DND-41 (cell line): ENCODE measurements around the gene GYS2.
"Not testable (repeated sequence)": the region's sequence is repeated elsewhere in the genome, so short reads cannot be mapped to it uniquely, and the experiment has no call there.

Experiments
- ATAC-seq: fragments of 200-7000 bp; cut with Tn5 transposase; 3 replicates; pipeline ENCODE4 v1.9.1; 2021; ENCODE audit warnings: low read depth; ENCODE audit not compliant: insufficient read depth
- DNase-seq: peaks from one replicate; pipeline ENCODE4 v3.0.0-alpha.2; 2020
- H2AFZ ChIP-seq: 2 replicates; pipeline ENCODE4 v1.6.0; 2012; ENCODE audit warnings: low read depth, low read length
- H3K27ac ChIP-seq: 2 replicates; pipeline ENCODE4 v1.5.1; 2012; ENCODE audit warnings: low read length, inconsistent platforms
- H3K27me3 ChIP-seq: fragments of 200-600 bp; sonication (generic); 2 replicates; pipeline ENCODE4 v1.6.0; 2012; ENCODE audit warnings: low read length, mild to moderate bottlenecking, inconsistent platforms; ENCODE audit not compliant: insufficient read depth, poor library complexity
- H3K36me3 ChIP-seq: 2 replicates; pipeline ENCODE4 v1.5.1; 2012; ENCODE audit warnings: low read length, inconsistent platforms; ENCODE audit not compliant: insufficient read depth
- H3K4me1 ChIP-seq: 2 replicates; pipeline ENCODE4 v1.5.1; 2012; ENCODE audit warnings: mild to moderate bottlenecking, low read length; ENCODE audit not compliant: insufficient read depth
- H3K4me2 ChIP-seq: 2 replicates; pipeline ENCODE4 v1.6.0; 2012; ENCODE audit warnings: mild to moderate bottlenecking, moderate library complexity, low read length, inconsistent platforms; ENCODE audit not compliant: insufficient read depth
- H3K4me3 ChIP-seq, 2 experiments: fragments of 200-600 bp in 1 of 2; shearing (Covaris generic) in 1 of 2; 2 replicates each; pipeline ENCODE4 v1.5.1; 2012 to 2016; ENCODE audit warnings: inconsistent platforms in 2 of 2, low read length in 2 of 2, mild to moderate bottlenecking in 2 of 2, low read depth in 1 of 2, moderate library complexity in 1 of 2
- H3K79me2 ChIP-seq: 2 replicates; pipeline ENCODE4 v1.6.0; 2012; ENCODE audit warnings: low read length, inconsistent platforms; ENCODE audit not compliant: insufficient read depth
- H3K9ac ChIP-seq: 2 replicates; pipeline ENCODE4 v1.6.0; 2012; ENCODE audit warnings: low read depth, mild to moderate bottlenecking, inconsistent platforms, low read length, moderate library complexity
- H3K9me3 ChIP-seq: 2 replicates; pipeline ENCODE4 v1.5.1; 2012; ENCODE audit warnings: low read length, moderate library complexity, mild to moderate bottlenecking, inconsistent platforms; ENCODE audit not compliant: insufficient read depth, severe bottlenecking
- H4K20me1 ChIP-seq: 2 replicates; pipeline ENCODE4 v1.6.0; 2012; ENCODE audit warnings: low read length; ENCODE audit not compliant: insufficient read depth
- EZH2 ChIP-seq: IDR thresholded peaks from 3 replicates; pipeline ENCODE4 v1.6.1; 2012; ENCODE audit warnings: borderline replicate concordance, low read depth, mild to moderate bottlenecking, moderate library complexity, low read length, inconsistent platforms; ENCODE audit not compliant: severe bottlenecking
- TF ChIP-seq, protein P1 (sequence below): IDR thresholded peaks from 2 replicates; pipeline ENCODE4 v1.5.1; 2012; ENCODE audit warnings: borderline replicate concordance, low read length, moderate library complexity, mild to moderate bottlenecking; ENCODE audit not compliant: poor library complexity, severe bottlenecking; ENCODE audit errors: extremely low read depth

The GYS2 gene

DNA sequence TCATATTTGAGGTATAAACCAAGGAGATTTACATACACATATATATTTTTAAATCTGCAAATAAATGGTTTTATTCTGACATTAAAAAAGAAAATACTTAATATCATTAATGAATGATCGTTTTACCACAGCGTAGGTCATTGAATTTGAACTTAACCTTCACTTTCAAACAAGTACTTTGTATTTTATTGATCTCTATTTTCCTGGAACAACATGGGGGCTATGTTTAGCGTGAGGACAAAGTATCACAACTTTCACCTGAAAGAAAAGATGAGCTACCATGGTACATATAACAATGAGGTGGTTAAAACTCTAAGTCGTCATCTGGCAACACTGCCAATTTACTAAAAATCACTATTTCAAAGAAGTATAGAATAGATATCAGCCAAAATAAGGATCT is 6.0 kb downstream of the GYS2 start:
- no peak for DNase-seq
- H3K27ac ChIP-seq = no peak overlapping the region
- no peak overlapping the region for H2AFZ ChIP-seq
- no peaks in the 10 kb centered on the region for H3K9me3 ChIP-seq
- H3K9ac ChIP-seq = no peak overlapping the region
- no peaks in the 10 kb centered on the region for H3K36me3 ChIP-seq
- no peak overlapping the region for H3K4me3 ChIP-seq
- ATAC-seq = no peak
- H3K4me1 ChIP-seq = no peaks in the 10 kb centered on the region
- no peaks in the 10 kb centered on the region for H3K27me3 ChIP-seq
- TF ChIP-seq, protein P1, sequence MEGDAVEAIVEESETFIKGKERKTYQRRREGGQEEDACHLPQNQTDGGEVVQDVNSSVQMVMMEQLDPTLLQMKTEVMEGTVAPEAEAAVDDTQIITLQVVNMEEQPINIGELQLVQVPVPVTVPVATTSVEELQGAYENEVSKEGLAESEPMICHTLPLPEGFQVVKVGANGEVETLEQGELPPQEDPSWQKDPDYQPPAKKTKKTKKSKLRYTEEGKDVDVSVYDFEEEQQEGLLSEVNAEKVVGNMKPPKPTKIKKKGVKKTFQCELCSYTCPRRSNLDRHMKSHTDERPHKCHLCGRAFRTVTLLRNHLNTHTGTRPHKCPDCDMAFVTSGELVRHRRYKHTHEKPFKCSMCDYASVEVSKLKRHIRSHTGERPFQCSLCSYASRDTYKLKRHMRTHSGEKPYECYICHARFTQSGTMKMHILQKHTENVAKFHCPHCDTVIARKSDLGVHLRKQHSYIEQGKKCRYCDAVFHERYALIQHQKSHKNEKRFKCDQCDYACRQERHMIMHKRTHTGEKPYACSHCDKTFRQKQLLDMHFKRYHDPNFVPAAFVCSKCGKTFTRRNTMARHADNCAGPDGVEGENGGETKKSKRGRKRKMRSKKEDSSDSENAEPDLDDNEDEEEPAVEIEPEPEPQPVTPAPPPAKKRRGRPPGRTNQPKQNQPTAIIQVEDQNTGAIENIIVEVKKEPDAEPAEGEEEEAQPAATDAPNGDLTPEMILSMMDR = no peak
- no peak for TF ChIP-seq EZH2
- no peak overlapping the region for H3K4me2 ChIP-seq
- no peaks in the 10 kb centered on the region for H4K20me1 ChIP-seq
- H3K79me2 ChIP-seq = no peaks in the 10 kb centered on the region

DNA sequence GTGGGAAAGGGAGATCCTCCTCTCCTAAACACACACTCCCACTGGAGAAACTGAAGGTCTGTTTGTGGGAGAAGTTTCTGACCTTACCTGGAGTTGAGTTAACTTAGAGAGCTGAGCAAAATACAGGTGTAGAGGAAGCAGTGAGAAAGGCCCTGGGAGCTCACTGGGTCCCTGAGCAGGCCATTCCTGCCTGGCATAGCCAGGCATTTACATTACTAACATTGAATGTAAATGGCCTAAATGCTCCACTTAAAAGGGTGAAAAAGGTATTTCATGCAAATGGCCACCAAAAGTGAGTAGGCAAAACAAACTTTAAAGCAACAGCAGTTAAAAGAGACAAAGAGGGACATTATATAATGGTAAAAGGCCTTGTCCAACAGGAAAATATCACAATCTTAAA is 9.3 kb downstream of the GYS2 start:
- not testable (repeated sequence) for H3K9ac ChIP-seq, H3K36me3 ChIP-seq, H2AFZ ChIP-seq, ATAC-seq, H3K27ac ChIP-seq, H3K4me1 ChIP-seq, DNase-seq, H4K20me1 ChIP-seq, H3K4me2 ChIP-seq, H3K9me3 ChIP-seq, H3K79me2 ChIP-seq, H3K27me3 ChIP-seq, H3K4me3 ChIP-seq

DNA sequence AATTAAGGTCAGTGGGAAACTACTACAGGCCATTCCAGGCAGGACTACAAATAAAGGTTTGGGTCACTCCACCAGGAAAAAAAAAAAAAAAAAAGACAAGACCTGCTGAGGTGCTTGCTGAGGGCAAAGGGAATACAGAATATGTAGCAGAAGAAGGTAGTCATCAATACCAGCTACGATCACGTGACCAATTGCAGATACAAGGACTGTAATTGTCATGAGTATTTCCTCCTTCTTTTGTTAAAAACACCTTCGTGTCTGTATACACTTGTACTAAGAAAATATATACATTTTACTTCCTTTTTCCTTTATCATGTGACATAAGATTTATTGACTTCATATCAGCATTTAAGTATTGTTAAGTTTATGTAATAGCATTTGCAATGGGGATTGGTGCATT is 19.2 kb downstream of the GYS2 start:
- Histone ChIP-seq H3K27me3 (no peaks in the 10 kb centered on the region), H4K20me1 (no peaks in the 10 kb centered on the region), H3K4me1 (no peaks in the 10 kb centered on the region), H3K9me3 (no peaks in the 10 kb centered on the region), H2AFZ (no peak overlapping the region), H3K4me2 (no peak overlapping the region), H3K9ac (no peak overlapping the region), H3K27ac (no peak overlapping the region), H3K4me3 (no peak overlapping the region), H3K36me3 (no peaks in the 10 kb centered on the region), H3K79me2 (no peaks in the 10 kb centered on the region)
- ATAC-seq (no peak), DNase-seq (no peak)
- TF ChIP-seq EZH2 = no peak
- TF ChIP-seq, protein P1 = no peak

DNA sequence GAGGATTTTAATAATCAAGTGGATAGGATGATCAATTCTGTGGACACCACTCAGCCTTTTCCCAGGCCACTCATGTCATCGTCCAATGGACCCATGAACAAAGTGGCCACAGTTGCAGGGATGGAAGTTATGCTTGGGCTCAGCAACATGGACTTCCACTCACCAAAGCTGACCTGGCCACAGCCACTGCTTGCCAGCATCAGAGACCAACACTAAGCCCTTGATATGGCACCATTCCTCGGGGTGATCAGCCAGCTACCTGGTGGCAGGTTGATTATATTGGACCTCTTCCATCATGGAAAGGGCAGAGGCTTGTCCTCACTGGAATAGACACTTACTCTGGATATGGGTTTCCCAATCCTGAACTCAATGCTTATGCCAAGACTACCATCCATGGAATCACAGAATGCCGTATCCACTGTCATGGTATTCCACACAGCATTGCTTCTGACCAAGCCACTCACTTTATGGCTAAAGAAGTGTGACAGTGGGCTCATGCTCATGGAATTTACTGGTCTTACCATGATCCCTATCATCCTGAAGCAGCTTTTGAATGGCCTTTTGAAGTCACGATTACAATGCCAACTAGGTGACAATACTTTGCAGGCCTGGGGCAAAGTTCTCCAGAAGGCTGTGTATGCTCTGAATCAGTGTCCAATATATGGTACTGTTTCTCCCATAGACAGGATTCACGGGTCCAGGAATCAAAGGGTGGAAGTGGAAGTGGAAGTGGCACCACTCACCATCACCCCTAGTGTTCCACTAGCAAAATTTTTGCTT is 20.1 kb downstream of the GYS2 start:
- H3K79me2 ChIP-seq, H3K4me1 ChIP-seq, H3K27me3 ChIP-seq, DNase-seq, H2AFZ ChIP-seq, ATAC-seq, H3K4me2 ChIP-seq, H3K9ac ChIP-seq, H3K36me3 ChIP-seq, H3K27ac ChIP-seq, H3K4me3 ChIP-seq, H3K9me3 ChIP-seq, H4K20me1 ChIP-seq: not testable (repeated sequence)
